GM19395 (cell line): ENCODE measurements around the gene CNTLN.
A peak's percentile ranks its signal among the peaks of the same experiment; 100 is the strongest.
"Not testable (repeated sequence)": the region's sequence is repeated elsewhere in the genome, so short reads cannot be mapped to it uniquely, and the experiment has no call there.

Source experiments
- ATAC-seq: cut with Tn5 transposase; IDR thresholded peaks from one replicate; pipeline ENCODE4 v1.9.1; 2021; ENCODE audit warnings: mild to moderate bottlenecking, moderate library complexity; ENCODE audit not compliant: unreplicated experiment

Gene CNTLN

GRCh38 chr9:17171309-17172094 is 36.7 kb downstream of the CNTLN start:
- no peak for ATAC-seq

DNA sequence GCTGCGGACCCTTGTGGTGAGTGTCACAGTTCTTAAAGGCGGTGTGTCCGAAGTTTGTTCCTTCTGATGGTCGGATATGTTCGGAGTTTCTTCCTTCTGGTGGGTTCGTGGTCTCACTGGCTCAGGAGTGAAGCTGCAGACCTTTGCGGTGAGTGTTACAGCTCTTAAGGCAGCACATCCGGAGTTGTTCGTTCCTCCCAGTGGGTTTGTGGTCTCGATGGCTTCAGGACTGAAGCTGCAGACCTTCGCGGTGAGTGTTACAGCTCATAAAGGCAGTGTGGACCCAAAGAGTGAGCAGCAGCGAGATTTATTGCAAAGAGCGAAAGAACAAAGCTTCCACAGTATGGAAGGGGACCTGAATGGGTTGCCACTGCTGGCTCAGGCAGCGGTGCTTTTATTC is 42.7 kb downstream of the CNTLN start:
- ATAC-seq, result not testable (repeated sequence)

GRCh38 chr9:17185481-17186029 is 50.7 kb downstream of the CNTLN start:
- ATAC-seq, result no peak

DNA sequence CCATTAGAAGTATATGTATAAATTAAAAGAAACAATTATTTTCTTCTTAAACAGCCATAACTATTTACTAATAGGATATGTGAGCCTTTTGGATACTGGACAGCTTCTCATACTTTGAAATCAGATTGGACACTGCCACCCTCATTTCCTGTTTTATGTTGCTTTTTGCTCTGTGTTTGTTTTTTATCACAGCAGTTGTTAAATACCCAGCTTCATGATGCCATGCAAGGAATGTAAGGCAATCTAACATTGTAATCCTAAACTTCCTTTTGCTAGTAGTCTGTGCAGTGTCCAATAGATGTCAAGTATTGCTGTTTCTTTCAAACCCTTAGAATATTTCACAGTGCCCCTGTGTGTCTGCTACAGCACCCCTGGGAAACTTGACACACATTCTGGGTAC is 56.2 kb downstream of the CNTLN start:
- no peak for ATAC-seq

DNA sequence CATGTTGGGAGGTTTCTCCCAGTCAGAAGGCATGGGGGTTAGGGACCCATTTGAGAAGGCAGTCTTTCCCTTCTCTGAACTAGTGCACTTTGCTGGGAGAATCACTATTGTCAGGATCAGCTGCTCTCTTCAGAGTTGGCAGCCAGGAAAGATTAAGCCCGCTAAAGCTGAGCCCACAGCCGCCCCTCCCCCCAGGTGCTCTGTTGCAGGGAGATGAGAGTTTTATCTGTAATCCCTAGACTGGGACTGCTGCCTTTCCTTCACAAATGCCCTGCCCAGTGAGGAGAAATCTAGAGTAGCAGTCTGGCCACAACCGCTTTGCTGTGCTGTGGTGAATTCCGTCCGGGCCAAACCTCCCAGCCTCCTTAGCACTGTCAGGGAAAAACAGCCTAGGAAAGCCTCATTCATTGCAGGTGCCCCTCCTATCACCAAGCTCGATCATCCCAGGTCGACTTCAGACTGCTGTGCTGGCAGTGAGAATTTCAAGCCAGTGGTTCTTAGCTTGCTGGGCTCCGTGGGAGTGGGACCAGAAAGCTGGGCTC is 69.8 kb downstream of the CNTLN start:
- no peak for ATAC-seq

DNA sequence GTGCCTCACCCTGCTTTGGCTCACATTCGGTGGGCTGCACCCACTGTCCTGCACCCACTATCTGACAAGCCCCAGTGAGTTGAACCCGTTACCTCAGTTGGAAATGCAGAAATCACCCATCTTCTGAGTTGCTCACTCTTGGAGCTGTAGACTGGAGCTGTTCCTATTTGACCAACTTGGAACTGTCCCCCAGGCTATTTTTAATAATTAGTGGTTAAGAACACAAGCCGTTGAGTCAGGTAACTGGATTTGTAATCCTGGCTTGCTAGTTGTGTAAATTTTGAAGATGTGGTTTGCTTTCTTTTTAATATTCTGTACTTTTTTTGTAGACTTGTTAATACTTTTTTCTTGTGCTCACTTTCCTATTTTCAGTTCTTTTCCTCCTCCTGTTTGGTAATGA is 81.2 kb downstream of the CNTLN start:
- no peak for ATAC-seq

- ATAC-seq, result no peak
Measured at GRCh38 chr9:17216646-17217045, 81.8 kb downstream of the CNTLN start.

GRCh38 chr9:17217272-17217671 is 82.4 kb downstream of the CNTLN start:
- ATAC-seq, result no peak

GRCh38 chr9:17219261-17219660 is 84.4 kb downstream of the CNTLN start:
- no peak for ATAC-seq

DNA sequence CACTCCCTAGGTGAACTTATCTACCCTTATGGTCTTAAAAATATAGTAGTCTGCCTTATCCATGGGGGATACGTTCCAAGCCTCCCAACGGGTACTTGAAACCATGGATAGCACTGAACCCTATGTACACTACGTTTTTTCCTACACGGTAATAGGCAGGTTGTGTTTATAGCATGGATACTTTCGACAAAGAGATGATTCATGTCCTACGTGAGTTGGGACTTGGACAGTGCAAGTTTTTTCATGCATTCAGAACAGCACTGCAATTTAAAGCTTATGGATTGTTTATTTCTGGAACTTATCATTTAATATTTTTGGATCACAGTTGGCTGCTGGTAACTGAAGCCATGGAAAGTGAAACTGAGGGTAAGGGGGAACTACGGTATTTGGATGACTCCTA is 88.1 kb downstream of the CNTLN start:
- no peak for ATAC-seq

GRCh38 chr9:17225407-17225806 is 90.6 kb downstream of the CNTLN start:
- ATAC-seq, result no peak

- no peak for ATAC-seq
Measured at GRCh38 chr9:17229945-17230560, 95.2 kb downstream of the CNTLN start.

DNA sequence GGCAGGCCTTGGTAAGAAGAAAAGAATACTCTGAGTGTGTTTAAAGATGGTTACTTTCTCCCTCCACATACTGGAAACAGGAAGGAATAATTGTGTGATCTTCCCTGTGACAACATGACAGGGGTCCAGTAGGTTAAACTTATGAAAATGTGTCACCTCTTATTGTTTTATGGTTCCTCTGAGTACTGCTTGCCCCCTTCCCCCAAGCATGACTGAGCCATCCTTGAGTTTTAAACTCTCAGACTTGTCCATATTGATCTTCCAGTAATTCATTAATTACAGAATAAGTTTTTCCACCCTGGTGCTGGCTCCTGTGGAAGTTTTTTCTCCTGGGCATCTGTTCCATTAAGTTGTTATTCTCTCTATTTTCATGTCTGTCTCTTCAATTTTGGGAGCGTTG is 95.8 kb downstream of the CNTLN start:
- ATAC-seq, result no peak

GRCh38 chr9:17236147-17236546 is 101.3 kb downstream of the CNTLN start:
- ATAC-seq, result no peak

- no peak for ATAC-seq
Measured at GRCh38 chr9:17246770-17247169, 111.9 kb downstream of the CNTLN start.

DNA sequence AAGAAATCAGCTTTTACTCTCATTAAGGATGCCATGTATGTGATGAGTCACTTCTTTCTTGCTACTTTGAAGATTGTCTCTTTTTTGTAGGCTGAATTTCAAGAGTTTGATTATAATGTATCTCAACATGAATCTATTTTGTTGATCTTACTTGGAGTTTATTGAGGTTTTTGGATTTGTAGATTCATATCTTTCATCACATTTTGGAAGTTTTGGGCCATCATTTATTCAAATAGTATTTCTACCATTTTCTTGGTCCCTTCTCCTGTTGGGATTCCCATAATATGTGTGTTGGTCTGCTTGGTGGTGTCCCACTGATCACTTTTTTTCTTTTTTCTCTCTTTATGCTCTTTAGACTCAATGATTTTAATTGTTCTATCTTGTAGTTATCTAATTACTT is 116.3 kb downstream of the CNTLN start:
- ATAC-seq, result no peak

DNA sequence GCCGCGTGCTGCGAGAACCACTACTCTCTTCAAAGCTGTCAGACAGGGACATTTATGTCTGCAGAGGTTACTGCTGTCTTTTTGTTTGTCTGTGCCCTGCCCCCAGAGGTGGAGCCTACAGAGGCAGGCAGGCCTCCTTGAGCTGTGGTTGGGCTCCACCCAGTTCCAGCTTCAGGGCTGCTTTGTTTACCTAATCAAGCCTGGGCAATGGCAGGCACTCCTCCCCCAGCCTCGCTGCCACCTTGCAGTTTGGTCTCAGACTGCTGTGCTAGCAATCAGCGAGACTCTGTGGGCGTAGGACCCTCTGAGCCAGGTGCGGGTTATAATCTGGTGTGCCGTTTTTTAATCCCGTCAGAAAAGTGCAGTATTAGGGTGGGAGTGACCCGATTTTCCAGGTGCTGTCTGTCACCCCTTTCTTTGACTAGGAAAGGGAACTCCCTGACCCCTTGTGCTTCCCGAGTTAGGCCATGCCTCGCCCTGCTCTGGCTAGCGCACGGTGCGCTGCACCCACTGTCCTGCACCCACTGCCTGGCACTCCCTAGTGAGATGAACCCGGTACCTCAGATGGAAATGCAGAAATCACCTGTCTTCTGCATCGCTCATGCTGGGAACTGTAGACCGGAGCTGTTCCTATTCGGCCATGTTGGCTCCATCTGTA is 133.8 kb downstream of the CNTLN start:
- ATAC-seq, result not testable (repeated sequence)

- ATAC-seq, result no peak
Measured at GRCh38 chr9:17269799-17270198, 135.0 kb downstream of the CNTLN start.

DNA sequence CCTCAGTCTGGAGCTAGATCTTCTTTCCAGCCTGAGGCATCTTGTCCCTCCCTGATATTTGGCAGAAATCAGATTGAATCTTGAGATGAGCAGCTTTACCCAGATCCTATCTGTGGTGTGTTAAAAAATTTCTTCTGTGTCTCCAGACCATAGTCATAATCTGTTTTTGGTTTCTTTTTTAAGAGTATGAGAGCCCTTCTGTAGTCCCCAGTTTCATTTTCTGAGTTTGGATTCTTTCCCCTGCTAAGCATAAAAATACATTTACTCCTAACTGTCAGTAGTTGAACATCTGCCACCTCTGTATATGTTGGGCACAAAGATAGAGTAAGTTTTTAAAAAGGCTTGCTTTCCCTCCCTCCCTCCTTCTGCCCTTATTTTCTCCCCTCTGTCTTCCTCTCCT is 137.7 kb downstream of the CNTLN start:
- ATAC-seq, result peak; percentile 84

DNA sequence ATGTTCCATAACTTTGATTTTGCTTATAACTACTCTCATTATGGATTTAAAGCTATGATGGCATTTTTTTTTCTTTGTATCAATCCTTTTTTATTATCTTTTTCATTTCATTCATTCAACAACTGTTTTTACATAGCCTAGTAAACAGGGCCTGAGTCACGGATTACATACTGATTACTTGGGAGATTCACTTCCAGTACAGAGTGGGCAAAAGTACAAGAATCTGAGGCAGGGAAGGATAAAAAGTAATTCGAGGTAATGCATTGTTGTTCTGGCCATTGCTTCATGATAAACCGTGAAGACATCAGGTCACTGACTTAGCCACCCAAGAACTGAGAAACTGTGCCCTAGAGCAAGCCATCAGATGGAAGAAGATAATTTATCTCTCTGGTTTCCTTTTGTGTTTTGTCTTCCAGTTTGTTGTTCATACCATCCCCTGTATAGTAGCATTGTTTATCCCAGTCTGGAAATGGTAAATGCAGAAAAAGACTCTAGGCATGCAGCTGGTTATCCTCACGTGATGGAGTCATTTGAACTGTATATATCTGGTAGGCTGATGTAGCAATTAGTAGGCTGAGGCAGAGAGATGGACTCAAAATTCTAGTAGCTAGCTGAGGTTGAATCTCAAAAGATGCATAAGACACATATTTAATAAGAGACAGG is 145.6 kb downstream of the CNTLN start:
- ATAC-seq, result no peak

- not testable (repeated sequence) for ATAC-seq
Measured at GRCh38 chr9:17290673-17291072, 155.8 kb downstream of the CNTLN start.
